ENCODE data around the gene CCNG2. TPM values are rescaled to one million over a fixed set of nuclear protein-coding genes. Genes with fewer than 3 reads are reported as not detected.

Gene CCNG2
- total RNA-seq, 4 donors from 2014 or later, result 52.7 to 86.1 (median 69.9) TPM

DNA sequence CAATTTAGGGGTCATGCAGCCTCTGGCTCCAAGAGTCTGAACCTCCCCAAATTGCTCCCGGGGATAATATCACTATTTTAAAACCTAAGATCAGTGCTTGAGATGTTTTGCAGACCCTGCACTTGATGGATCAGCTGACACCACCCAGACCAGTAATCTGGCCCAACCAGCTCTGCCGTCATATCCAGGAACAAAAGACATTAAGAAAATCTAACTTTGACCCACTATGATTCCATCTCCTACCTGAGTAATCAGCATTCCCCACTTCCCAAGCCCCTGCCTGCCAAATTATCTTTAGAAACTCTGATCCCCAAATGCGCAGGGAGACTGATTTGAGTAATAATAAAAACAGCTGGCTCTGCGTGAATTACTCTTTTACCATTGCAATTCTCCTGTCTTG, 34.4 kb upstream of the CCNG2 start:
- TF ChIP-seq, protein P1, sequence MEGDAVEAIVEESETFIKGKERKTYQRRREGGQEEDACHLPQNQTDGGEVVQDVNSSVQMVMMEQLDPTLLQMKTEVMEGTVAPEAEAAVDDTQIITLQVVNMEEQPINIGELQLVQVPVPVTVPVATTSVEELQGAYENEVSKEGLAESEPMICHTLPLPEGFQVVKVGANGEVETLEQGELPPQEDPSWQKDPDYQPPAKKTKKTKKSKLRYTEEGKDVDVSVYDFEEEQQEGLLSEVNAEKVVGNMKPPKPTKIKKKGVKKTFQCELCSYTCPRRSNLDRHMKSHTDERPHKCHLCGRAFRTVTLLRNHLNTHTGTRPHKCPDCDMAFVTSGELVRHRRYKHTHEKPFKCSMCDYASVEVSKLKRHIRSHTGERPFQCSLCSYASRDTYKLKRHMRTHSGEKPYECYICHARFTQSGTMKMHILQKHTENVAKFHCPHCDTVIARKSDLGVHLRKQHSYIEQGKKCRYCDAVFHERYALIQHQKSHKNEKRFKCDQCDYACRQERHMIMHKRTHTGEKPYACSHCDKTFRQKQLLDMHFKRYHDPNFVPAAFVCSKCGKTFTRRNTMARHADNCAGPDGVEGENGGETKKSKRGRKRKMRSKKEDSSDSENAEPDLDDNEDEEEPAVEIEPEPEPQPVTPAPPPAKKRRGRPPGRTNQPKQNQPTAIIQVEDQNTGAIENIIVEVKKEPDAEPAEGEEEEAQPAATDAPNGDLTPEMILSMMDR (IDR thresholded peaks at IDR 0.05; ENCODE audit: low read depth), result no peak

DNA sequence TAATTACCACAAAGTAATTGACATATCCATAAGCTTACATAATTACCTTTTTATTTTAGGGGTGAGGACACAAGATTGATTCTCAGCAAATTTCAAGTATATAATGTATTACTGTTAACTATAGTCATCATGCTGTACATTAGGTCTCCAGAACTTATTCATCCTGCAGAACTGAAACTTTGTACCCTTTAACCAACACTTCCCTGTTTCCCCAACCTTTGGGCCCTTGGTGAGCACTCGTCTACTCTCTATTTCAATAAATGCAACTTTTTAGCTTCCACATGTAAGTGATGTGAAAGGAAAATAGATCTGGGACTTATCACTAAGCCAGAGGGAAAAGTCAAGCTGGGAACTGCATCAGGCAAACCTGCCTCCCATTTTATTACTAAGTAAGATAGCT, 33.6 kb upstream of the CCNG2 start:
- TF ChIP-seq, protein P1 (IDR thresholded peaks at IDR 0.05; ENCODE audit: low read depth), result no peak

DNA sequence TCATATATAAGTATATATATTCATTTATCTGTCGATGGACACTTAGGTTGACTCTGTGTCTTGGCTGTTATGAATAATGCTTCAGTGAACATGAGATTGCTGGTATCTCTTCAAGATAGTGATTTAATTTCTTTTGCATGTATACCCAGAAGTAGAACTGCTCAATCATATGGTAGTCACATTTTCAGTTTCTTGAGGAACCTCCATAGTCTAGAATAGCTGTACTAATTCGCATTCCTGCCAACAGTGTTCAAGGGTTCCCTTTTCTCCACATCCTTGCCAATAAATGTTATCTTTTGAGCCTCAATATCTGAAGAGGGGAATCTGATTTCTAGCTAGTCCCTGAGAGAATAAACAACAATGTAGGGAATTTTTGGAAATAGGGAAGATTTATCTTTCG, 32.4 kb upstream of the CCNG2 start:
- TF ChIP-seq, protein P1 (IDR thresholded peaks at IDR 0.05; ENCODE audit: low read depth), result no peak

DNA sequence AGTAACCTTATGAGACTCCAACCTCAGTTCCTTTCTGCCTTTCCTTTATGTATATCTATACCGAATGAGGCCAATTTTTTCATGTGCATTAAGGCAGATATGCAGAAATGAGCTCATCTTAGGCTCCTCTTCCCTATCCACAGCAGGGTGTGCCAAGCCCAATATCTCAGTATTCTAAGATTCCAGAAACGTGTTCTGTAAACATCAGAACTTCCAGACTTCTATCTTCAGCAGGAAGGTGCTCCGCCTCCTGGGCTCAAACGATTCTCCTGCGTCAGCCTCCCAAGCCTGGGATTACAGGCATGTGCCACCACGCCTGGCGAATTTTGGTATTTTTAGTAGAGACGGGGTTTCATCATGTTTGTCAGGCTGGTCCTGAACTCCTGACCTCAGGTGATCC, 31.0 kb upstream of the CCNG2 start:
- TF ChIP-seq, protein P1 (IDR thresholded peaks at IDR 0.05; ENCODE audit: low read depth), result no peak

DNA sequence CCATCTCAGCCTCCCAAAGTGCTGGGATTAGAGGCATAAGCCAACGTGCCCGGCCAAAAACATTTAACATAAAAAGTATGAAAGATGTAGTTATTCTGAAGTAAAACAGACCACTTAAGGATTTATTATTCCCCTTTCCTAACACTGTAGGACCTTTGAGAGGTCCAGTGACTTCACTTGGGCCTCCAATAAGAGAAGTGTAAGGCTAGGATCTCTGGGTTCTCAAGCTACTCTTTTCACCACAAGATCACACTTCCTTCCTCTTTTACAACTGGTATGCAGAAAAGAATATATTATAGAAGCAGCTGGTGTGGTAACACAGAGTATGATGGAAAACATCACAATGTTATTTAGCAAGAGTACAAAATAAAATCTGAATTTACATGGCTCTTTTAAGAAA, 30.2 kb upstream of the CCNG2 start:
- TF ChIP-seq, protein P1 (IDR thresholded peaks at IDR 0.05; ENCODE audit: low read depth), result no peak

DNA sequence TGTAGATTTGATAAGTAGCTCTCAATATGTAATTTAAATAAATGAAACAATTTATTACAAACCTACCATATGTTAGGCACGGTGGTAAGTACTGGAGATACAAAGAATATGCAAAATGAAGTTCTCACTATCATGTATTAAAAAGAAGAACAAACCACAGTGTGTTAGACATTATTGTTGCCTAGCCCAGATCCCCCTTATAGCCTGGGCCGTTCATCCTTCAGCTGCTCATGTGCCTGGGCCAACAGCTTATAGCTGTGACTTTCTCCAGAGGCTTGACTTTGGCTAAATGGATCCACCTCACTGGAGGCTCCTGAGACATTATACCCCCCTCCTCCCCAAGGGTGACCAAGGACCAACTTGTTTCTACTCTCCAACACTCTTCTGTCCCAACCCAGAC, 29.8 kb upstream of the CCNG2 start:
- TF ChIP-seq, protein P1 (IDR thresholded peaks at IDR 0.05; ENCODE audit: low read depth), result no peak

DNA sequence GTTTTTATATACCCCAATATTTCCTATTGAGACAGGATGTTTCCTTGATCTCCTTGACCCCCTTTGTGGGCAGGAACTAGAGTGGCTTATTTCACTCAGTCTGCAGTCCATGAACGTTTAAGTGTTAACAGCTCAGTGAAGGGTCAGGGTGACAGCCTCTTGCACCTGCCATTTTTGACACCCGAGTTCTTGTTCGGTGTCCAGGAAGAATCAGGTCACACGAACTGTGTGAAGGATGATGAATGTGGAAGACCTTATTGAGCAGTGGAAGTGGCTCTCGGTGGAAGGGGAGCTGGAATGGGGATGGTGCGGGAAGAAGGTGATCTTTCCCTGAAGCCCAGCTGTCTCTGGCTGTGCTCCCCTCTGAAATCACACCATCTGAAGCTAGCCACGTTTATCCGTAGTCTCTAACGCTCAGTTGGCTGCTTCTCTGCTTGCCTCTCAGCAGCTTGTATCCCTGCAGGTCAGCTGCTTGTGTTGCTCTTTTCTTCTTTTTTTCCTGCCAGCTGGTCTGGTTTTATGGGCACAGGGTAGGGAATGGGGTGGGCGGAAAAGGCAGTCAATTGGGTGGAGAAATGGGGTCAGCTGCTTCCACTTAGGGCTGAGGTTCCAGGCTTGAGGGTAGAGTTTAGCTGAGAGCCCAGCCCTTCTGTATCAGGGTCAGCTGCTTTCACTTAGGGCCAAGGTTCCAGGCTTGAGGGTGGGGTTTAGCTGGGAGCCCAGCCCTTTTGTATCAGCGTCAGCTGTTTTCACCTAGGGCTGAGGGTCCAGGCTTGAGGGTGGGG, 29.0 kb upstream of the CCNG2 start:
- TF ChIP-seq, protein P1 (IDR thresholded peaks at IDR 0.05; ENCODE audit: low read depth), result no peak
